ENCODE results near the gene TSC22D4. TPM values are rescaled to one million over a fixed set of nuclear protein-coding genes. Genes with fewer than 3 reads are reported as not detected.
"Not testable (repeated sequence)": the region's sequence is repeated elsewhere in the genome, so short reads cannot be mapped to it uniquely, and the experiment has no call there.

Gene TSC22D4
- 10 to 100 TPM; 50.1 to 55.6 TPM for total RNA-seq
- polyA plus RNA-seq (ENCODE audit: insufficient read length in 6 of 6), result 10 to 100 TPM; 47.0 to 65.1 (median 57.3) TPM
- long read RNA-seq, donor 1, transcript TSC22D4-201 (5 exons, 2,383 nt), result major isoform, 12 of 588 reads
- long read RNA-seq, donor 1, partial matches to known transcripts, result 505 of 588 reads
- long read RNA-seq, donor 1, other reads (novel, unspliced or antisense), result 66 of 588 reads
- long read RNA-seq, donor 2, transcript TSC22D4-201 (5 exons, 2,383 nt), result major isoform, 14 of 704 reads
- long read RNA-seq, donor 2, partial matches to known transcripts, result 601 of 704 reads
- long read RNA-seq, donor 2, other reads (novel, unspliced or antisense), result 87 of 704 reads
- long read RNA-seq, donor 3, transcript TSC22D4-201 (5 exons, 2,383 nt), result major isoform, 13 of 27 reads
- long read RNA-seq, donor 3, partial matches to known transcripts, result 10 of 27 reads
- long read RNA-seq, donor 3, other reads (novel, unspliced or antisense), result 0 of 27 reads
- long read RNA-seq, donor 4, partial matches to known transcripts, result 0 of 5 reads
- long read RNA-seq, donor 4, other reads (novel, unspliced or antisense), result 1 of 5 reads
- long read RNA-seq, donor 5, transcript TSC22D4-201 (5 exons, 2,383 nt), result major isoform, 13 of 45 reads
- long read RNA-seq, donor 5, partial matches to known transcripts, result 30 of 45 reads
- long read RNA-seq, donor 5, other reads (novel, unspliced or antisense), result 0 of 45 reads
- long read RNA-seq, donor 6, transcript TSC22D4-201 (5 exons, 2,383 nt), result major isoform, 9 of 368 reads
- long read RNA-seq, donor 6, partial matches to known transcripts, result 290 of 368 reads
- long read RNA-seq, donor 6, other reads (novel, unspliced or antisense), result 68 of 368 reads
- long read RNA-seq, donor 7, transcript TSC22D4-201 (5 exons, 2,383 nt), result major isoform, 13 of 15 reads
- long read RNA-seq, donor 7, partial matches to known transcripts, result 0 of 15 reads
- long read RNA-seq, donor 7, other reads (novel, unspliced or antisense), result 0 of 15 reads
- long read RNA-seq, donor 8, transcript TSC22D4-201 (5 exons, 2,383 nt), result major isoform, 15 of 547 reads
- long read RNA-seq, donor 8, partial matches to known transcripts, result 425 of 547 reads
- long read RNA-seq, donor 8, other reads (novel, unspliced or antisense), result 105 of 547 reads
- long read RNA-seq, donor 9, result 0 reads
- long read RNA-seq, donor 10, partial matches to known transcripts, result 0 of 4 reads
- long read RNA-seq, donor 10, other reads (novel, unspliced or antisense), result 2 of 4 reads
- long read RNA-seq, donor 11, transcript TSC22D4-203 (3 exons, 1,071 nt), result major isoform, 278 of 458 reads
- long read RNA-seq, donor 11, transcript TSC22D4-201 (5 exons, 2,383 nt), result minor isoform, 9 of 458 reads
- long read RNA-seq, donor 11, partial matches to known transcripts, result 156 of 458 reads
- long read RNA-seq, donor 11, other reads (novel, unspliced or antisense), result 11 of 458 reads
- long read RNA-seq, donor 12, transcript TSC22D4-201 (5 exons, 2,383 nt), result major isoform, 8 of 476 reads
- long read RNA-seq, donor 12, partial matches to known transcripts, result 364 of 476 reads
- long read RNA-seq, donor 12, other reads (novel, unspliced or antisense), result 101 of 476 reads

DNA sequence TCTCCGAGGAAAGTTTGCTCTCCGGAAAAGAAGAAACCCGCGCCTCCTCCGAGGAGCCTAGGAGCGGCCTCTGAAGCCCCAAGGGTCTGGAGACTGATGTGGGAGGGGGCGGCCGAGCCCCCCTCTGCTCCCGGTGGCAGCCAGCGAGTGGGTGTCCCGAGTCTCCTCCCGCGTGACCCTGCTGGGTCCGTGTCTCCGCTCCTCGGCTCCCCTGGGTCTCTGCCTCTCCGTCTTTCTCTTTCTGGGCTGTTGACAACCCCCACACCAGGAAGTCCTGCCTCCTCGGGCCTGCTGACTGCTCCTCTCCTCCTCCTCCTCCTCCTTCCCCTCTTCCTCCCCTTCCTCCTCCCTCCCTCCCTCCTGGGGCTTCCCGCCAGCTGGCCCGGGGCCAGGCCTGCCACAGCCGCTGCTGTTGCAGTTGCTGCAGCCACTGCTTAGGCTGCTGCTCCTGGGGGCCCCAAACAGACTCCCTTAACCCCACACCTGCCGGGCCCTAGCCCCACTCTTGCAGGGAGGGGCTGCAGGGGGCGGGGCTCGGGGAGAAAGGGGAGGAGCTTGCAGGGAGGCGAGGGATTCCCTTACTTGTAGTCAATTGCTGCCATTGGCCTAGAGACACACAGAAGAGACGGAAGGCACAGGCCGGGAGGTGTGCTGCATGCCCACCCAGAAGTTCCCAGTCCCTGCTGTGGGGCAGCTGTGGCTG lies at the start of gene TSC22D4:
Gene TSC22D4 (minus strand): TSS at position 257 of the 703 bp plus-strand sequence. CDS start 1,176 bp downstream, outside the sequence.
- intact Hi-C loops (cut with DNase I), result loop anchor here in 1 of 2 donors (10.0 kb wide), 1 partner anchor 206 kb away; no protein-coding TSS in a partner anchor
- TF ChIP-seq, protein P1, sequence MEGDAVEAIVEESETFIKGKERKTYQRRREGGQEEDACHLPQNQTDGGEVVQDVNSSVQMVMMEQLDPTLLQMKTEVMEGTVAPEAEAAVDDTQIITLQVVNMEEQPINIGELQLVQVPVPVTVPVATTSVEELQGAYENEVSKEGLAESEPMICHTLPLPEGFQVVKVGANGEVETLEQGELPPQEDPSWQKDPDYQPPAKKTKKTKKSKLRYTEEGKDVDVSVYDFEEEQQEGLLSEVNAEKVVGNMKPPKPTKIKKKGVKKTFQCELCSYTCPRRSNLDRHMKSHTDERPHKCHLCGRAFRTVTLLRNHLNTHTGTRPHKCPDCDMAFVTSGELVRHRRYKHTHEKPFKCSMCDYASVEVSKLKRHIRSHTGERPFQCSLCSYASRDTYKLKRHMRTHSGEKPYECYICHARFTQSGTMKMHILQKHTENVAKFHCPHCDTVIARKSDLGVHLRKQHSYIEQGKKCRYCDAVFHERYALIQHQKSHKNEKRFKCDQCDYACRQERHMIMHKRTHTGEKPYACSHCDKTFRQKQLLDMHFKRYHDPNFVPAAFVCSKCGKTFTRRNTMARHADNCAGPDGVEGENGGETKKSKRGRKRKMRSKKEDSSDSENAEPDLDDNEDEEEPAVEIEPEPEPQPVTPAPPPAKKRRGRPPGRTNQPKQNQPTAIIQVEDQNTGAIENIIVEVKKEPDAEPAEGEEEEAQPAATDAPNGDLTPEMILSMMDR (IDR thresholded peaks at IDR 0.05), result no peak
- Histone ChIP-seq H3K4me3 (peak within 1 kb of the TSS; percentile 77 to 97), H3K4me1 (peaks cover 20 to 57% of the 10 kb centered on the region in 2 donors), H3K9me3 (no peaks in the 10 kb centered on the region), H3K36me3 (peaks cover 0 to 5% of the 10 kb centered on the region in 2 donors), H3K27ac (peak within 1 kb of the TSS; percentile 85 to 96), H3K27me3 (peaks cover 0 to 6% of the 10 kb centered on the region in 2 donors)
- ATAC-seq, result peak; percentile 93
- DNase-seq, result peak; percentile 94 to 98 (median 96)

DNA sequence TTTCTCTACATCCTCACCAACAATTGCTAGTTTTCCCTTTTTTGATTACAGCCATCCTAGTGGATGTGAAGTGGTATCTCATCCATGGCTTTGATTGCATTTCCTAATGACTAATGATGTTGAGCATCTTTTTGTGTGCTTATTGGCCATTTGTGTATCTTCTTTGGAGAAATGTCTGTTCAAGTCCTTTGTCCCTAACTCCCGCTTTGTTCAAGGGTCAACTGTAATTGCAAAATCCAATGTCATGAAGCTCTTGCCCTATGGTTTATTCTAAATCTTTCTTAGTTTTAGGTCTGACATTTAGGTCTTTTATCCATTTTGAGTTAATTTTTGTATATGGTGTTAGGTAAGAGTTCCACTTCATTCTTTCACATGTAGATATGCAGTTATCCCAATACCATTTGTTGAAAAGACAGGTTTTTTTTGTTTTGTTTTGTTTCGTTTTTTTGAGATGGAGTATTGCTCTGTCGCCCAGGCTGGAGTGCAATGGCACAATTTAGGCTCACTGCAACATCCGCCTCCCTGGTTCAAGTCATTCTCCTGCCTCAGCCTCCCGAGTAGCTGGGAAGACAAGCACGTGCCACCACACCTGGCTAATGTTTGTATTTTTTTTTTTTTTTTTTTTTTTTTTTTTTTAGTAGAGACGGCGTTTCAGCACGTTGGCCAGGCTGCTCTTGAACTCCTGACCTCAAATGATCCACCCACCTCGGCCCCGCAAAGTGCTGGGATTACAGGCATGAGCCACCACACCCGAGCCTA lies 49.3 kb upstream of the TSC22D4 start:
- ATAC-seq; intact Hi-C loops (cut with DNase I); DNase-seq: not testable (repeated sequence)

DNA sequence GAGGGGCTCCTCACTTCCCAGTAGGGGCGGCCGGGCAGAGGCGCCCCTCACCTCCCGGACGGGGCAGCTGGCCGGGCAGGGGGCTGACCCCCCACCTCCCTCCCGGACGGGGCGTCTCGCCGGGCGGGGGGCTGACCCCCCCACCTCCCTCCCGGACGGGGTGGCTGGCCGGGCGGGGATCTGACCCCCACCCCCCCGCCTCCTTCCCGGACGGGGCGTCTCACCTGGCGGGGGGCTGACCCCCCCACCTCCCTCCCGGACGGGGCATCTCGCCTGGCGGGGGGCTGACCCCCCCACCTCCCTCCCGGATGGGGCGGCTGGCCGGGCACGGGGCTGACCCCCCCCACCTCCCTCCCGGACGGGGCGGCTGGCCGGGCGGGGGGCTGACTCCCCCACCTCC lies 44.2 kb upstream of the TSC22D4 start:
- H3K27ac ChIP-seq; H3K27me3 ChIP-seq; H3K4me1 ChIP-seq; H3K9me3 ChIP-seq; H3K36me3 ChIP-seq; H3K4me3 ChIP-seq; intact Hi-C loops (cut with DNase I); DNase-seq; ATAC-seq: not testable (repeated sequence)

More for the DNA sequence above, 49.3 kb upstream of the TSC22D4 start:
- H3K4me3 ChIP-seq, H3K27ac ChIP-seq, H3K9me3 ChIP-seq, H3K36me3 ChIP-seq, H3K27me3 ChIP-seq, H3K4me1 ChIP-seq: not testable (repeated sequence)

DNA sequence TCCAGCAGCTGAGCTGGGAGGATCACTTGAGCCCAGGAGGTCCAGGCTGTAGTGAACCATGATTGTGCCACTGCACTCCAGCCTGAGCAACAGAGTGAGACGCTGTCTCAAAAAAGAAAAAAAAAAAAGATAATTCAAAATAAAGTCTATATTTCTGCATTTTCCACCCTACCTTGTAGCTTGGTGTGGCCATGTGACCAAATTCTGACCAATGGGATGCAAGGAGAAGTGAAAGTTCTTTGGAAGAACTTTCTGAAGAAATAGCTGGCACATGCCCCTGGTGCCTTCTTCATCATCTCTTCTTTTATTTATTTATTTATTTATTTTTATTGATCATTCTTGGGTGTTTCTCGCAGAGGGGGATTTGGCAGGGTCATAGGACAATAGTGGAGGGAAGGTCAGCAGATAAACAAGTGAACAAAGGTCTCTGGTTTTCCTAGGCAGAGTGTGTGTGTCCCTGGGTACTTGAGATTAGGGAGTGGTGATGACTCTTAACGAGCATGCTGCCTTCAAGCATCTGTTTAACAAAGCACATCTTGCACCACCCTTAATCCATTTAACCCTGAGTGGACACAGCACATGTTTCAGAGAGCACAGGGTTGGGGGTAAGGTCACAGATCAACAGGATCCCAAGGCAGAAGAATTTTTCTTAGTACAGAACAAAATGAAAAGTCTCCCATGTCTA lies 43.0 kb upstream of the TSC22D4 start:
- H3K4me3 ChIP-seq; DNase-seq; H3K4me1 ChIP-seq; H3K27ac ChIP-seq; intact Hi-C loops (cut with DNase I); H3K36me3 ChIP-seq; H3K27me3 ChIP-seq; H3K9me3 ChIP-seq; ATAC-seq: not testable (repeated sequence)

DNA sequence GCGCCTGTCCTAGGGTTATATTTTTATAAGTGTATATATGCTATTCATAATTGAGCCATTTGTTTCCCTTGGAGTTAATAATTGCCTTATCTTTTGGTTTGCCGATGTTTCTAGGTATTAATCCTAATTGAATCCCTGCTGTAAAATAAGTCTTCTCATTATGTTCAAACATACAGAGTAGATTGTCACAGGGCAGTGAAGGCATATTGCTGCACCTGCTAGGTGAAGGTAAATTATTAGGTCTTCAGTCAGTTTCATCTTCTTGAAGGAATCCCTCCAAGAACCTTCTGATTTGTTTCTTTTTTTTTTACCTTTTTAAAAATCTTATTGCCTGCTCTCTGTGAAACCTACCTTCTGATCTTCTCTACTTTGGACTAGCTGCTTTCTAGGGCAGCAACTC lies 42.1 kb upstream of the TSC22D4 start:
- TF ChIP-seq, protein P1 (IDR thresholded peaks at IDR 0.05), result no peak
- no peak for ATAC-seq
- Histone ChIP-seq H3K4me1 (no peaks in the 10 kb centered on the region), H3K4me3 (no peak overlapping the region), H3K36me3 (no peaks in the 10 kb centered on the region), H3K27me3 (no peaks in the 10 kb centered on the region), H3K27ac (no peak overlapping the region), H3K9me3 (no peaks in the 10 kb centered on the region)
- intact Hi-C loops (cut with DNase I), result no loop called here
- no peak for DNase-seq
